ENCODE measurements around the gene UNK. TPM values are rescaled to one million over a fixed set of nuclear protein-coding genes. Genes with fewer than 3 reads are reported as not detected.
"Not testable (repeated sequence)": the region's sequence is repeated elsewhere in the genome, so short reads cannot be mapped to it uniquely, and the experiment has no call there.

Gene UNK
- total RNA-seq, 1 experiment from 2014 or later = 49.0 TPM

DNA sequence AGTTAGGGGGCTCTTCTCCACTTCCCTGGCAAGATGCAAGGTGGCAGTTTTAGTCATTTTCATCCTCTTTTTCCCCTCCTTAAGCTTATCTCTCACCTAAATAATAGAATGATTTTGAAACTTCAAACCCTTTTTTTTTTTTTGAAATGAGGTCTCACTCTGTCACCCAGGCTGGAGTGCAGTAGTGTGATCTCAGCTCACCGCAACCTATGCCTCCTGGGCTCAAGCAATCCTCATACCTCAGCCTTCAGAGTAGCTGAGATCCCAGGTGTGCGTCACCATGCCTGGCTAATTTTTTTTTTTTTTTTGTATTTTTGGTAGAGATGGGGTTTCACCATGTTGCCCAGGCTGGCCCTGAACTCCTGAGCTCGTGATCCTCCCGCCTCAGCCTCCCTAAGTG, 80.3 kb downstream of the UNK start:
- H3K4me2 ChIP-seq (ENCODE audit: low read depth, low read length, poor library complexity, severe bottlenecking) = peak overlapping the region; percentile 21
- H3K27ac ChIP-seq (ENCODE audit: low read length); H3K36me3 ChIP-seq (ENCODE audit: insufficient read depth, low read length); H3K4me3 ChIP-seq (ENCODE audit: low read length); DNase-seq; H3K9me2 ChIP-seq (replicated peaks; ENCODE audit: insufficient read depth, low read length); H3K9me3 ChIP-seq (ENCODE audit: low read length); H3K79me2 ChIP-seq (ENCODE audit: low read length); H3K9ac ChIP-seq (ENCODE audit: low read length); H3K4me1 ChIP-seq (ENCODE audit: low read length); H4K20me1 ChIP-seq (ENCODE audit: insufficient read depth, low read depth, low read length); H3K27me3 ChIP-seq (ENCODE audit: low read length); H2AFZ ChIP-seq (ENCODE audit: low read length): not testable (repeated sequence)

DNA sequence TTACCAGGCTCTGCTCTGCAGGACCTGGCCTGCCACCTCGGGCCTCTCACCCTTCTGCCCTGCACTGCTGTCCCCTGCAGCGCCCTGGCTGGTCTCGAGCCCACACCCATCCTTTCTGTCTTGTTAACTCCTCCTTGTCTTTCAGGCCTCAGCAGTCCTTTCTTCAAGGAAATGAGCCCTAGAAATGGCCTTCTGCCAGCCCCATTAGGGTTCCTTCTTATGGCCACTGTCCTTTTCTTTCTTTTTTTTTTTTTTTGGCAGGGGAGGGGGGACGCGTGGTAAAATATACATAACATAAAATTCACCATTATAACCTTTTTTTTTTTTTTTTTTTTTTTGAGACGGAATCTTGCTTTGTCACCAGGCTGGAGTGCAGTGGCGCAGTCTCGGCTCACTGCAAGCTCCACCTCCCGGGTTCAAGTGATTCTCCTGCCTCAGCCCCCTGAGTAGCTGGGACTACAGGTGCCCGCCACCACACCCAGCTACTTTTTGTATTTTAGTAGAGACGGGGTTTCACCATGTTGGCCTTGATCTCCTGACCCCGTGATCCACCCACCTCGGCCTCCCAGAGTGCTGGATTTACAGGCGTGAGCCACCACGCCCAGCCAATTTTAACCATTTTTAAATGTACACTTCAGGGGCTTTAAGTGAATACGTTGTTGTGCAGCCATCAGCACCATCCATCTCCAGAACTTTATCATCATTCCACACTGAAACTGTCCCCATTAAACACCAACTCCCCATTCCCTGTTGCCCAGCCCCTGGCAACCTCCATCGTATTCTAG, 81.0 kb downstream of the UNK start:
- H2AFZ ChIP-seq (ENCODE audit: low read length); DNase-seq; H3K36me3 ChIP-seq (ENCODE audit: insufficient read depth, low read length); H3K9me2 ChIP-seq (replicated peaks; ENCODE audit: insufficient read depth, low read length); H3K4me3 ChIP-seq (ENCODE audit: low read length); H4K20me1 ChIP-seq (ENCODE audit: insufficient read depth, low read depth, low read length); H3K27me3 ChIP-seq (ENCODE audit: low read length); H3K9me3 ChIP-seq (ENCODE audit: low read length); H3K27ac ChIP-seq (ENCODE audit: low read length); H3K4me2 ChIP-seq (ENCODE audit: low read depth, low read length, poor library complexity, severe bottlenecking); H3K79me2 ChIP-seq (ENCODE audit: low read length); H3K9ac ChIP-seq (ENCODE audit: low read length); H3K4me1 ChIP-seq (ENCODE audit: low read length): not testable (repeated sequence)

DNA sequence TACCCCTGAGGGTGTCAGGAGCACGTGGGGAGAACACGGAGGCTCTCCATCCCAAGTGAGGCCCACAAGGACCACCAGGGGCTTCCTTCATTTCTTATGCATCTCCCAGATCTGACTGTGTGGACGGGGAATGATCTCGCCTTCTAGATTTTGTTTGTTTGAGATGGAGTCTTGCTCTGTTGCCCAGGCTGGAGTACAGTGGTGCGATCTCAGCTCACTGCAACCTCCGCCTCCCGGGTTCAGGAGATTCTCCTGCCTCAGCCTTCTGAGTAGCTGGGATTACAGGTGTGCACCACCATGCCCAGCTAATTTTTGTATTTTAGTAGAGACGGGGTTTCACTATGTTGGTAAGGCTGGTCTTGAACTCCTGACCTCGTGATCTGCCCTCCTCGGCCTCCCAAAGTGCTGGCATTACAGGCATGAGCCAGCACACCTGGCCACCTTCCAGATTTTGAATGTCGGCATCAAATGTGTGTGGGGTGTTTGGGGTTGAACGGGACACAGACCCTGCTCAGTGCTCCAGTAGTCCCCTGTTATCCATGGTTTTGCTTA, 84.2 kb downstream of the UNK start:
- not testable (repeated sequence) for H3K27me3 ChIP-seq (ENCODE audit: low read length); H3K27ac ChIP-seq (ENCODE audit: low read length); H3K4me1 ChIP-seq (ENCODE audit: low read length); H3K4me2 ChIP-seq (ENCODE audit: low read depth, low read length, poor library complexity, severe bottlenecking); H3K79me2 ChIP-seq (ENCODE audit: low read length); H3K4me3 ChIP-seq (ENCODE audit: low read length); DNase-seq; H3K9me3 ChIP-seq (ENCODE audit: low read length); H3K36me3 ChIP-seq (ENCODE audit: insufficient read depth, low read length); H2AFZ ChIP-seq (ENCODE audit: low read length); H4K20me1 ChIP-seq (ENCODE audit: insufficient read depth, low read depth, low read length); H3K9me2 ChIP-seq (replicated peaks; ENCODE audit: insufficient read depth, low read length); H3K9ac ChIP-seq (ENCODE audit: low read length)

DNA sequence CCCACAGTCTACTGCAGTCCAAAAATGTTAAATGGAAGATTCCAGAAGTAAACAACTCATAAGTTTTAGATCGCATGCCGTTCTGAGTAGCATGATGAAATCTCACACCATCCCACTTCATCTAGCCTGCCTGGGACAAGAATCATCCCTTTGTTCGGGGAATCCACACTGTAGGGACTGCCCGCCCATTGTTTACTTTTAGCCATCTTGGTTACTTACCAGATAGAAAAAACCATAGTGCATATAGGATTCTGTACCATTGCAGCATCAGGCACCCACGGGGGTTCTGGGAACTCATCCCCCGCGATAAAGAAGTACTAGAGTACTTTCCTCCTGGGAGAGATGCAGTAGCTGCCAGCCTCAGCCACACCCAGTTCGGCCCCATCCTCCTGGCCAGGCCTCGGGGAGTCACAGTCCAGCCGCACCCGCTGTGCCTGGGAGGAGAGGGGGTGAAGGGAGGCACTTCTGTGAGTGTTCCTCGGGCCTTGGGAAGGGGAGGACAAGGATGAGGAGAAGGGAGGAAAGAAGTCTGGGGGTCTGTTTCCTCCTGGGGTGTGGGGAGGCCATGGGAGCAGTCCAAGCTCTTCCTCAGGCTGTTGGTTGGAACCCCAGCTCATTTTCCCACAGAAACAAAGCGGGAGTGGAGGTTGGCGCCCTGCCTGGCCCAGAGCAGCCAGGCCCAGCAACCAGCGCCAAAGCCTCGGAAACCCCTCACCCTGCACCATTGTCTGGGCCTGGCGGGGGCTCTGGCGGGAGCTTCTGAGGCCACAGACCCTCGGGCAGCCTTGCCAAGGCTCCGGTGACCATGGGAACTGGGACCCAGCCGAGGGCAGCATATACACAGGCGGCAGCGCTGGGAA, 84.9 kb downstream of the UNK start:
- DNase-seq = no peak
- Histone ChIP-seq H4K20me1 (ENCODE audit: insufficient read depth, low read depth, low read length) (no peaks in the 10 kb centered on the region), H3K9me2 (replicated peaks; ENCODE audit: insufficient read depth, low read length) (no peaks in the 10 kb centered on the region), H3K4me2 (ENCODE audit: low read depth, low read length, poor library complexity, severe bottlenecking) (no peak overlapping the region), H3K27ac (ENCODE audit: low read length) (no peak overlapping the region), H2AFZ (ENCODE audit: low read length) (no peak overlapping the region), H3K9me3 (ENCODE audit: low read length) (no peaks in the 10 kb centered on the region), H3K9ac (ENCODE audit: low read length) (no peak overlapping the region), H3K27me3 (ENCODE audit: low read length) (no peaks in the 10 kb centered on the region), H3K36me3 (ENCODE audit: insufficient read depth, low read length) (no peaks in the 10 kb centered on the region), H3K79me2 (ENCODE audit: low read length) (no peaks in the 10 kb centered on the region), H3K4me1 (ENCODE audit: low read length) (peaks cover 3% of the 10 kb centered on the region), H3K4me3 (ENCODE audit: low read length) (no peak overlapping the region)

DNA sequence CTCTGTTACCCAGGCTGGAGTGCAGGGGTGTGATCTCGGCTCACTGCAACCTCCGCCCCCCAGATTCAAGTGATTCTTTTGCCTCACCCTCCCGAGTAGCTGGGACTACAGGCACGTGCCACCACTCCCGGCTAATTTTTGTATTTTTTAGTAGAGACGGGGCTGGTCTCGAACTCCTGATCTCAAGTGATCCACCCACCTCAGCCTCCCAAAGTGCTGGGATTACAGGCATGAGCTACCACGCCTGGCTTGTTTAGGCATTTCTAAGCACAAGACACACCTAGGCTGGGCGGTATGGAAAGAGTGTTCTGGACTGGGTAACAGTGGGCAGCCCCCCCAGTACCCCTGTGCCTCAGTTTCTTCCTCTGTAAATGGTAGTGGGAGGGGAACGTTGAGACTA, 85.6 kb downstream of the UNK start:
- H2AFZ ChIP-seq (ENCODE audit: low read length); H3K36me3 ChIP-seq (ENCODE audit: insufficient read depth, low read length); H3K9ac ChIP-seq (ENCODE audit: low read length); H3K4me3 ChIP-seq (ENCODE audit: low read length); H3K27ac ChIP-seq (ENCODE audit: low read length); H3K79me2 ChIP-seq (ENCODE audit: low read length); H3K4me2 ChIP-seq (ENCODE audit: low read depth, low read length, poor library complexity, severe bottlenecking); H3K27me3 ChIP-seq (ENCODE audit: low read length); H3K9me2 ChIP-seq (replicated peaks; ENCODE audit: insufficient read depth, low read length); DNase-seq; H4K20me1 ChIP-seq (ENCODE audit: insufficient read depth, low read depth, low read length); H3K4me1 ChIP-seq (ENCODE audit: low read length); H3K9me3 ChIP-seq (ENCODE audit: low read length): not testable (repeated sequence)

DNA sequence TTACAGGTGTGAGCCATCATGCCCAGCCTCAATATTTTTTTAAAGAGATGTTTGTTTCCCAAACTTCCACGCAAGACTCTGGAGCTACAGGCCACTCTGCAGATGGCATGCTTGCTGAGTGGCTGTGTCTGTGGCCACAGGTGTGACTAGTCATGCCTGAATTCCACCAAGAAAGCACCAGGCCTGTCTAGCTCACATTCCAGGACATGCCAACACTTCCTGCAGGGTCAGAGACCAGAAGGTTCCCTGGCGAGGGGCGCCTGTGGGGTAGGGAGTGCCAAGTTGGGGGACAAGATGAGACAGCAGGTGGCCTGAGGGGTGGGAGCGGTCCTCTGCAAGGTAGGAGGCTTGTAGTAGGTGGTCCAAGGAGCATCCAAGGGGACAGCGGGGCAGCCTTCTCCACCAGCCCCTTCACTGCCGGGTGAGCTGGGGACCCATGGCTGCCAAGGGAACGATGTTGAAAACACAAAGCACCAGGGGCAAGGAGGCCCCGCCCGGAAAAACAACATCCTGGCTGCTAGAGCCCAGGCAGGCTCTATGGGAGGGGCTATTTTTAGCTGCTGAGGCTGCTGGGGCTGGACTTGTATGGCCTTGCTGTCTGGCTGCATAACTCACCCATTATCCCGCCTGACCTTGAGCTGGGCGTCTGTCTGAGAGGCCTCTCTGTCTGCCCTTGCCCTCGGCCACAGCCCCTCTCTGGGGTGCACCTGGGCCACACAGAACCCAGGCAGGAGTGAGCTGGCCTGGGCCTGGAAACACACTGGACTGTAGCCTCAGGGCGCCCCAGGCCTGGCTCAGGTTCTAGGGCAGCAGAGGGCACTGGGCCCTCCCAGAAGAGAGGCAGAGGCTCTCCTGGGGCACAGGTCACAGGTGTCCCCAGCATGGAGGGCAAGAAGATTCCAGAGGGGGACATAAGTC, 88.1 kb downstream of the UNK start:
- Histone ChIP-seq H3K79me2 (ENCODE audit: low read length) (no peaks in the 10 kb centered on the region), H2AFZ (ENCODE audit: low read length) (no peak overlapping the region), H3K36me3 (ENCODE audit: insufficient read depth, low read length) (no peaks in the 10 kb centered on the region), H3K27me3 (ENCODE audit: low read length) (no peaks in the 10 kb centered on the region), H3K4me2 (ENCODE audit: low read depth, low read length, poor library complexity, severe bottlenecking) (no peak overlapping the region), H4K20me1 (ENCODE audit: insufficient read depth, low read depth, low read length) (no peaks in the 10 kb centered on the region), H3K4me1 (ENCODE audit: low read length) (peaks cover 24% of the 10 kb centered on the region), H3K9me3 (ENCODE audit: low read length) (no peaks in the 10 kb centered on the region), H3K9ac (ENCODE audit: low read length) (no peak overlapping the region), H3K27ac (ENCODE audit: low read length) (no peak overlapping the region), H3K4me3 (ENCODE audit: low read length) (no peak overlapping the region), H3K9me2 (replicated peaks; ENCODE audit: insufficient read depth, low read length) (no peaks in the 10 kb centered on the region)
- DNase-seq = no peak

DNA sequence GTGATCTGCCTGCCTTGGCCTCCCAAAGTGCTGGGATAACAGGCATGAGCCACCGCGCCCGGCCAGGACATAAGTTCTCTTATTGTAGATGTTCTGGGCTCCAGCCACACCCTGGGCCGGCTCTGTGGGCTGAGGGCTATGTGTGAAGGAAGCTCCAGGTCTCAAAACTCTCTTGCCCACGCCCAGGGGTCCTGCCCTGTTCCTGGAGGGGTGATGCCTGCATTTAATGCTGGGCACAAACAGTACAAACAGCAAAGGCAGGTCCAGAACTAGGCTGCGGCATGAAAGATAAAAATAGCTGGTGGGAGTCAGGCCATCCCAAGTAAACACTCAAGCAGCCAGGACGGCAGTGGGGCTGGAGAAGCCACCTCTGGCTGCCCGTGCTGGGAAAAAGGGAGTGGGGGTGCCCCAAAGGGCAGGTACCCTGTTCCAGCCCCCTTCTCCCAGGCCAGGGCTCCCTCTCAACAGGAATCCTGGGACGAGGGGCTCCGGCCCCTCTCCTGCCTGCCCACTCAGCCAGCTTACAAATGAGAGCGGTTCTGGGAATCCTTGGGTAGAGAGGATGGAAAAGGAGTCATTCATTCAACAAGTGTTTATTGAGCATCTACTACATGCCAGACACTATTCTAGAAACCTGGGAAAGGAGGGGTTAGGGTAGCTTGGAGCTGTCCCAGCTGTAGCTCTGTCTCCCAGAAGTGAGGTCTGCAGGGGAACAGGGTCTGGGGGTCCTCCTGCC, 89.1 kb downstream of the UNK start:
- Histone ChIP-seq H4K20me1 (ENCODE audit: insufficient read depth, low read depth, low read length) (no peaks in the 10 kb centered on the region), H3K4me3 (ENCODE audit: low read length) (no peak overlapping the region), H3K4me1 (ENCODE audit: low read length) (peaks cover 30% of the 10 kb centered on the region), H3K27ac (ENCODE audit: low read length) (no peak overlapping the region), H3K9ac (ENCODE audit: low read length) (no peak overlapping the region), H3K4me2 (ENCODE audit: low read depth, low read length, poor library complexity, severe bottlenecking) (no peak overlapping the region), H3K27me3 (ENCODE audit: low read length) (no peaks in the 10 kb centered on the region), H3K36me3 (ENCODE audit: insufficient read depth, low read length) (no peaks in the 10 kb centered on the region), H2AFZ (ENCODE audit: low read length) (no peak overlapping the region), H3K79me2 (ENCODE audit: low read length) (no peaks in the 10 kb centered on the region), H3K9me2 (replicated peaks; ENCODE audit: insufficient read depth, low read length) (no peaks in the 10 kb centered on the region), H3K9me3 (ENCODE audit: low read length) (no peaks in the 10 kb centered on the region)
- DNase-seq = no peak
